NCI-H2171 (cell line): ENCODE measurements around the gene UPK1A.
"Not testable (repeated sequence)": the region's sequence is repeated elsewhere in the genome, so short reads cannot be mapped to it uniquely, and the experiment has no call there.

Experiments used
- DNase-seq: peaks from one replicate; lab custom pipeline; 2025; lab: John Stamatoyannopoulos, UW

UPK1A gene

GRCh38 chr19:35717665-35718344, 51.5 kb downstream of the UPK1A start, which contains the start of gene KMT2B:
Gene KMT2B (plus strand): TSS chr19:35718003. CDS start chr19:35718019, 16 bp downstream.
- peak; percentile 98 for DNase-seq

- no peak for DNase-seq
Measured at GRCh38 chr19:35718345-35719041, 52.2 kb downstream of the UPK1A start.

DNA sequence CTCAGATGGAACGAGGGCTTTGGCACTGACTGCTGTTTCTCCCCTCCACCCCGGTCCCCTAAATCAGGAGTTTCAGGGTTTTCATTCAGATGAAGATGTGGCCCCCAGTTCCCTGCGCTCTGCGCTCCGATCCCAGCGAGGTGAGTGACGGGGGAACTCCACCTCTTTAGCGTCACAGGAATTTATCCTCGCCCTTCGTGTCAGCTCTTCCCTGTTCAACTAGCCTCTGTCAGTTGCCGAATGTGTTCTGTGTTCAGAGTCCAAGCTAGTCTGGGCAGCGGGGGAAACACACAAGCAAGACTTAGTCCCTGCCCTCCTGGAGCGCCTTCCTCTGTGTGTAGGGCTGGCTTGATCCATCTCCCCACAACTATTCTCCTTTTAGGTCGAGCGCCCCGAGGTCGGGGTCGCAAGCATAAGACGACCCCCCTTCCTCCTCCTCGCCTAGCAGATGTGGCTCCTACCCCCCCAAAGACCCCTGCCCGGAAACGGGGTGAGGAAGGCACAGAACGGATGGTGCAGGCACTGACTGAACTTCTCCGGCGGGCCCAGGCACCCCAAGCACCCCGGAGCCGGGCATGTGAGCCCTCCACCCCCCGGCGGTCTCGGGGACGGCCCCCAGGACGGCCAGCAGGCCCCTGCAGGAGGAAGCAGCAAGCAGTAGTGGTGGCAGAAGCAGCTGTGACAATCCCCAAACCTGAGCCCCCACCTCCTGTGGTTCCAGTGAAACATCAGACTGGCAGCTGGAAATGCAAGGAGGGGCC, 53.3 kb downstream of the UPK1A start:
- DNase-seq = no peak

GRCh38 chr19:35720163-35720524, 53.8 kb downstream of the UPK1A start:
- no peak for DNase-seq

DNA sequence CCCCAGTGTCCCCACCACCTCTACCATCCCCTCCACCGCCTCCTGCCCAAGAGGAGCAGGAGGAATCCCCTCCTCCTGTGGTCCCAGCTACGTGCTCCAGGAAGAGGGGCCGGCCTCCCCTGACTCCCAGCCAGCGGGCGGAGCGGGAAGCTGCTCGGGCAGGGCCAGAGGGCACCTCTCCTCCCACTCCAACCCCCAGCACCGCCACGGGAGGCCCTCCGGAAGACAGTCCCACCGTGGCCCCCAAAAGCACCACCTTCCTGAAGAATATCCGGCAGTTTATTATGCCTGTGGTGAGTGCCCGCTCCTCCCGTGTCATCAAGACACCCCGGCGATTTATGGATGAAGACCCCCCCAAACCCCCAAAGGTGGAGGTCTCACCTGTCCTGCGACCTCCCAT, 54.3 kb downstream of the UPK1A start:
- no peak for DNase-seq

DNA sequence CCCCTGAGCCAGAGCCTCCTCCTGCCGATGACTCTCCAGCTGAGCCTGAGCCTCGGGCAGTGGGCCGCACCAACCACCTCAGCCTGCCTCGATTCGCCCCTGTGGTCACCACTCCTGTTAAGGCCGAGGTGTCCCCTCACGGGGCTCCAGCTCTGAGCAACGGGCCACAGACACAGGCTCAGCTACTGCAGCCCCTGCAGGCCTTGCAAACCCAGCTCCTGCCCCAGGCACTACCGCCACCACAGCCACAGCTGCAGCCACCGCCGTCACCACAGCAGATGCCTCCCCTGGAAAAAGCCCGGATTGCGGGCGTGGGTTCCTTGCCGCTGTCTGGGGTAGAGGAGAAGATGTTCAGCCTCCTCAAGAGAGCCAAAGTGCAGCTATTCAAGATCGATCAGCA, 55.1 kb downstream of the UPK1A start:
- no peak for DNase-seq

GRCh38 chr19:35722461-35722860, 56.1 kb downstream of the UPK1A start:
- no peak for DNase-seq

DNA sequence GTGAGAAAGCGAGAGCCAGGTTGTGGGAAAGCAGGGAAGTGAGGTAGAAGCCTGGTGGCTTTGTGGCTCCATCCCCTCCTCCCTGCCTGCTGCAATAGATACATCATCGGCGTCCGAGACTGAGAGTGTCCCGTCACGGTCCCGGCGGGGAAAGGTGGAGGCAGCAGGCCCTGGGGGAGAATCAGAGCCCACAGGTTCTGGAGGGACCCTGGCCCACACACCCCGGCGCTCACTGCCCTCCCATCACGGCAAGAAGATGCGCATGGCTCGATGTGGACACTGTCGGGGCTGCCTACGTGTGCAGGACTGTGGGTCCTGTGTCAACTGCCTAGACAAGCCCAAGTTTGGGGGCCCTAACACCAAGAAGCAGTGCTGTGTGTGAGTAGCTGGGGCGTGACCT, 56.6 kb downstream of the UPK1A start:
- no peak for DNase-seq

DNA sequence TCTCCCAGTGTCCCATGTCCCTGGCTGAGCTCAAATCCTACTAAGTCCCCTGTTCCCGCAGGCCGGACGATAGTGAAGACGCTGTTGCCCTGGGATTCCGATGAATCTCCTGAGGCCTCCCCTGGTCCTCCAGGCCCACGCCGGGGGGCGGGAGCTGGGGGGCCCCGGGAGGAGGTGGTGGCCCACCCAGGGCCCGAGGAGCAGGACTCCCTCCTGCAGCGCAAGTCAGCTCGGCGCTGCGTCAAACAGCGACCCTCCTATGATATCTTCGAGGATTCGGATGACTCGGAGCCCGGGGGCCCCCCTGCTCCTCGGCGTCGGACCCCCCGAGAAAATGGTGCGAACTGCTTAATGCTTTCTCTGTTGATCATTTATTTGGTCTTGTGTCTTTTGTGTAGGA, 57.4 kb downstream of the UPK1A start:
- DNase-seq = no peak

GRCh38 chr19:35724132-35724531, 57.8 kb downstream of the UPK1A start:
- not testable (repeated sequence) for DNase-seq

- DNase-seq = no peak
Measured at GRCh38 chr19:35724560-35724959, 58.2 kb downstream of the UPK1A start.

DNA sequence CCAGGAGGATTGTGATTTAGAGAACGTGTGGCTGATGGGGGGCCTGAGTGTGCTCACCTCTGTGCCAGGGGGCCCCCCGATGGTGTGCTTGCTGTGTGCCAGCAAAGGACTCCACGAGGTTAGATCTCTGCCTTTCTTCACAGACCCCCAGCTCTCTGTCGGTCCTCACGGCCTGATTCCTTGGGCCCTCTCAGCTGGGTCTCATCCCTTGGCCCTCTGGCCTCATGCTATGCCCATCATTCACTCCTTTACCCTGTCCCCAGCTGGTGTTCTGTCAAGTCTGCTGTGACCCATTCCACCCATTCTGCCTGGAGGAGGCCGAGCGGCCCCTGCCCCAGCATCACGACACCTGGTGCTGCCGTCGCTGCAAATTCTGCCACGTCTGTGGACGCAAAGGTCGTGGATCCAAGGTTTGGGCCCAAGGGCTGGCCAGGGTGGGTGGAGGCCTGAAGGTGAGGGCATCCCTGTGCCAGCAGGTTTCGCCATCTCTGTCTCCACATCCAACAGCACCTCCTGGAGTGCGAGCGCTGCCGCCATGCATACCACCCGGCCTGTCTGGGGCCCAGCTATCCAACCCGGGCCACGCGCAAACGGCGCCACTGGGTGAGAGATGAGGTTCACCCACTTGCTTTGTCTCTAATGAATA, 59.0 kb downstream of the UPK1A start:
- DNase-seq = no peak

GRCh38 chr19:35727053-35727955, 61.0 kb downstream of the UPK1A start:
- DNase-seq = no peak
